ENCODE results near the gene LETMD1. TPM values are rescaled to one million over a fixed set of nuclear protein-coding genes. Genes with fewer than 3 reads are reported as not detected.

LETMD1 gene
- total and polyA plus RNA-seq, 2 of the 4 experiments (the other 2 are of a cell fraction): 27.6 to 40.1 TPM

DNA sequence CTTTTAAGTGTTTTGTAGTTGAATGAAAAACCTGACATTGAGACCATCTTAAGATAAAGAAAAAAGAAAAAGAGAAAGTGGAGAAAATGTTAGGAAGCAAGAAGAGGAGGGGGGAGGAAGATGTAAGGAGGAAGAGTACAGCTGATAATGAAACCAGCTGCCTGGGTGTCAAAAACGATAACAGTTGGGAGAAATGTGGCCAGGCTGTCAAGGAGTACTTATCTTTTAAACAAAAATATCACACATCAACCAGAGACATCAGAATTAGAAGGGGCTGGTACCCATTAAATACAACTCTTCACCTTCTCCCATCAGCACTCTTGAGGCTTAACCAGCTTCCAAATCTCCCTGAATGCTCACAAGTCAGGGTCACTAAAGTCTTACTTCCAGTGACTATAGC lies 26.4 kb upstream of the LETMD1 start:
- Histone ChIP-seq H3K4ac (ENCODE audit: low read depth, low read length) (no peak overlapping the region), H2AK5ac (ENCODE audit: low read depth, low read length) (0 out of 2 replicates have a peak overlapping the region, but pooled peaks have one; percentile 43), H2BK15ac (ENCODE audit: low read depth, low read length) (no peak overlapping the region), H2BK120ac (ENCODE audit: low read depth, low read length) (no peak overlapping the region; the same call in 1 of the 2 replicates), H3K9me1 (ENCODE audit: insufficient read depth, low read length) (peaks cover 5% of the 10 kb centered on the region; the same call in 1 of the 2 replicates), H3K23ac (ENCODE audit: low read depth, low read length) (no peak overlapping the region; the same call in 1 of the 2 replicates), H4K5ac (ENCODE audit: low read depth, low read length) (no peak overlapping the region), H4K91ac (ENCODE audit: insufficient read depth, low read depth, low read length) (no peak overlapping the region), H3K27me3 (ENCODE audit: control insufficient read depth, insufficient read depth, low read length) (no peaks in the 10 kb centered on the region), H3K36me3 (ENCODE audit: control insufficient read depth, insufficient read depth, low read length) (no peaks in the 10 kb centered on the region), H3K9me3 (ENCODE audit: control insufficient read depth, insufficient read depth, low read length) (no peaks in the 10 kb centered on the region), H2AK9ac (replicated peaks; ENCODE audit: low read depth, low read length, poor library complexity) (no peak overlapping the region), H3K27ac (ENCODE audit: insufficient read depth, low read length) (no peak overlapping the region), H3K18ac (ENCODE audit: low read depth, low read length) (no peak overlapping the region), H2AFZ (replicated peaks; ENCODE audit: low read length, poor library complexity) (no peak overlapping the region), H3K4me2 (ENCODE audit: low read depth, low read length) (no peak overlapping the region), H4K20me1 (ENCODE audit: insufficient read depth, low read length) (peaks cover 29% of the 10 kb centered on the region), H4K8ac (ENCODE audit: low read depth in 2 of 2, low read length in 2 of 2) (no peak overlapping the region; a peak in 1 of 4 replicates), H3K56ac (ENCODE audit: extremely low read depth, insufficient read depth, low read length) (no peak overlapping the region), H2BK20ac (ENCODE audit: low read depth, low read length) (no peak overlapping the region; the same call in 1 of the 2 replicates), H3K4me1 (ENCODE audit: control insufficient read depth, insufficient read depth, low read length) (peaks cover 3% of the 10 kb centered on the region), H3K14ac (replicated peaks; ENCODE audit: low read depth, low read length) (no peak overlapping the region), H3K79me1 (ENCODE audit: low read depth in 1 of 2, low read length in 2 of 2) (peaks cover 29 to 65% of the 10 kb centered on the region in 2 experiments), H3K9ac (ENCODE audit: low read depth, low read length) (no peak overlapping the region), H2BK5ac (ENCODE audit: low read depth, low read length, poor library complexity, severe bottlenecking) (no peak overlapping the region), H3K4me3 (ENCODE audit: insufficient read depth, low read depth, low read length) (no peak overlapping the region)
- in situ Hi-C loops (cut with MboI; ENCODE audit: low sequenced_read_pairs): no loop called here
- dilution Hi-C loops (cut with HindIII; ENCODE audit: low sequenced_read_pairs, unreplicated experiment): no loop called here
- TF ChIP-seq RCOR1 (IDR thresholded peaks at IDR 0.05; ENCODE audit: insufficient replicate concordance, low read length) (no peak), NFE2L2 (IDR thresholded peaks at IDR 0.05; ENCODE audit: low read depth, low read length) (no peak), MXI1 (IDR thresholded peaks at IDR 0.05; ENCODE audit: borderline replicate concordance, low read depth, low read length) (no peak), SMC3 (IDR thresholded peaks at IDR 0.05; ENCODE audit: low read depth, low read length) (no peak), FOS (IDR thresholded peaks at IDR 0.05; ENCODE audit: low read depth, low read length) (no peak), MAZ (IDR thresholded peaks at IDR 0.05; ENCODE audit: borderline replicate concordance, low read depth, low read length) (no peak), RFX5 (IDR thresholded peaks at IDR 0.05; ENCODE audit: low read depth, low read length) (no peak), CHD1 (IDR thresholded peaks at IDR 0.05; ENCODE audit: low read depth, low read length) (no peak), POLR2A (IDR thresholded peaks at IDR 0.05; ENCODE audit: low read depth, low read length) (no peak), RAD21 (IDR thresholded peaks at IDR 0.05; ENCODE audit: low read length) (no peak), CEBPB (IDR thresholded peaks at IDR 0.05; ENCODE audit: low read depth, low read length) (no peak), BHLHE40 (IDR thresholded peaks at IDR 0.05; ENCODE audit: low read depth, low read length) (no peak), MAFK (IDR thresholded peaks at IDR 0.05; ENCODE audit: low read depth, low read length) (no peak)
- TF ChIP-seq, protein P1, sequence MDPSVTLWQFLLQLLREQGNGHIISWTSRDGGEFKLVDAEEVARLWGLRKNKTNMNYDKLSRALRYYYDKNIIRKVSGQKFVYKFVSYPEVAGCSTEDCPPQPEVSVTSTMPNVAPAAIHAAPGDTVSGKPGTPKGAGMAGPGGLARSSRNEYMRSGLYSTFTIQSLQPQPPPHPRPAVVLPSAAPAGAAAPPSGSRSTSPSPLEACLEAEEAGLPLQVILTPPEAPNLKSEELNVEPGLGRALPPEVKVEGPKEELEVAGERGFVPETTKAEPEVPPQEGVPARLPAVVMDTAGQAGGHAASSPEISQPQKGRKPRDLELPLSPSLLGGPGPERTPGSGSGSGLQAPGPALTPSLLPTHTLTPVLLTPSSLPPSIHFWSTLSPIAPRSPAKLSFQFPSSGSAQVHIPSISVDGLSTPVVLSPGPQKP (IDR thresholded peaks at IDR 0.05; ENCODE audit: borderline replicate concordance, low read depth, low read length): no peak
- TF ChIP-seq, protein P2, sequence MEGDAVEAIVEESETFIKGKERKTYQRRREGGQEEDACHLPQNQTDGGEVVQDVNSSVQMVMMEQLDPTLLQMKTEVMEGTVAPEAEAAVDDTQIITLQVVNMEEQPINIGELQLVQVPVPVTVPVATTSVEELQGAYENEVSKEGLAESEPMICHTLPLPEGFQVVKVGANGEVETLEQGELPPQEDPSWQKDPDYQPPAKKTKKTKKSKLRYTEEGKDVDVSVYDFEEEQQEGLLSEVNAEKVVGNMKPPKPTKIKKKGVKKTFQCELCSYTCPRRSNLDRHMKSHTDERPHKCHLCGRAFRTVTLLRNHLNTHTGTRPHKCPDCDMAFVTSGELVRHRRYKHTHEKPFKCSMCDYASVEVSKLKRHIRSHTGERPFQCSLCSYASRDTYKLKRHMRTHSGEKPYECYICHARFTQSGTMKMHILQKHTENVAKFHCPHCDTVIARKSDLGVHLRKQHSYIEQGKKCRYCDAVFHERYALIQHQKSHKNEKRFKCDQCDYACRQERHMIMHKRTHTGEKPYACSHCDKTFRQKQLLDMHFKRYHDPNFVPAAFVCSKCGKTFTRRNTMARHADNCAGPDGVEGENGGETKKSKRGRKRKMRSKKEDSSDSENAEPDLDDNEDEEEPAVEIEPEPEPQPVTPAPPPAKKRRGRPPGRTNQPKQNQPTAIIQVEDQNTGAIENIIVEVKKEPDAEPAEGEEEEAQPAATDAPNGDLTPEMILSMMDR (conservative IDR thresholded peaks at IDR 0.05; ENCODE audit: low read depth, low read length): no peak
- TF ChIP-seq, protein P3, sequence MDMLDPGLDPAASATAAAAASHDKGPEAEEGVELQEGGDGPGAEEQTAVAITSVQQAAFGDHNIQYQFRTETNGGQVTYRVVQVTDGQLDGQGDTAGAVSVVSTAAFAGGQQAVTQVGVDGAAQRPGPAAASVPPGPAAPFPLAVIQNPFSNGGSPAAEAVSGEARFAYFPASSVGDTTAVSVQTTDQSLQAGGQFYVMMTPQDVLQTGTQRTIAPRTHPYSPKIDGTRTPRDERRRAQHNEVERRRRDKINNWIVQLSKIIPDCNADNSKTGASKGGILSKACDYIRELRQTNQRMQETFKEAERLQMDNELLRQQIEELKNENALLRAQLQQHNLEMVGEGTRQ (IDR thresholded peaks at IDR 0.05; ENCODE audit: low read depth, low read length): no peak
- DNase-seq: no peak
- intact Hi-C loops (cut with micrococcal nuclease): loop anchor here (10.0 kb wide), 1 partner anchor 257 kb away; the partner anchor contains the start of gene ATF1
- POLR2A ChIA-PET (ENCODE audit: unreplicated experiment): interaction anchor here (0.5 kb wide), 1 partner anchor 9 kb away, joined by 3 read pairs; no protein-coding TSS in a partner anchor
- no CpG with 5 or more reads among the region's 1 CpG for WGBS, 2 experiments (ENCODE audit: extremely low coverage in 2 of 2, insufficient read length in 1 of 2)
- CTCF ChIA-PET: interaction anchor here (0.7 kb wide), 1 partner anchor 20 kb away, joined by 3 read pairs; no protein-coding TSS in a partner anchor
- no peak for ATAC-seq (ENCODE audit: low read depth)
- no TSS peak for BruUV-seq (replicated peaks)

Measured in IMR-90 (cell line).